ENCODE measurements around the gene GON4L. TPM values are rescaled to one million over a fixed set of nuclear protein-coding genes. Genes with fewer than 3 reads are reported as not detected.
"Not testable (repeated sequence)": the region's sequence is repeated elsewhere in the genome, so short reads cannot be mapped to it uniquely, and the experiment has no call there.

Gene GON4L
- total and polyA plus RNA-seq, 11 donors = 10.9 to 38.0 (median 18.5) TPM

- peaks cover 0 to 99% (median 95%) of the 10 kb centered on the region in 9 donors for H3K36me3 ChIP-seq
- WGBS, 4 donors = 81 to 85% (median 82%) methylated on average over 5 of the region's 5 CpGs
- intact Hi-C loops (cut with DNase I) = no loop called here
Measured at GRCh38 chr1:155769257-155769656, 87.8 kb downstream of the GON4L start.

GRCh38 chr1:155767399-155767989, 89.5 kb downstream of the GON4L start:
- intact Hi-C loops (cut with DNase I); H3K4me3 ChIP-seq; DNase-seq; H3K4me1 ChIP-seq; ATAC-seq; H3K27me3 ChIP-seq; H3K27ac ChIP-seq; H3K9me3 ChIP-seq: not testable (repeated sequence)
- peaks cover 0 to 99% (median 95%) of the 10 kb centered on the region in 9 donors for H3K36me3 ChIP-seq
- WGBS, 4 donors = 87 to 94% (median 90%) methylated on average over 3 to 4 of the region's 5 CpGs

More at GRCh38 chr1:155769257-155769656, 87.8 kb downstream of the GON4L start:
- no peak for TF ChIP-seq POLR2A (IDR thresholded peaks at IDR 0.05)
- TF ChIP-seq CTCF (IDR thresholded peaks at IDR 0.05) = no peak
- Histone ChIP-seq H3K9me3 (no peaks in the 10 kb centered on the region), H3K4me1 (no peaks in the 10 kb centered on the region), H3K27ac (no peak overlapping the region), H3K27me3 (no peaks in the 10 kb centered on the region), H3K4me3 (no peak overlapping the region)
- ATAC-seq = no peak
- no peak for DNase-seq

- 91 to 94% (median 93%) methylated on average over 7 of the region's 7 CpGs for whole genome bisulfite sequencing, 4 donors
- DNase-seq; intact Hi-C loops (cut with DNase I): not testable (repeated sequence)
Measured at GRCh38 chr1:155763989-155764388, 93.0 kb downstream of the GON4L start.

GRCh38 chr1:155763090-155763815, 93.8 kb downstream of the GON4L start:
- ATAC-seq (peak in 2 of 4 donors; percentile 69), DNase-seq (peak in 1 of 5 donors; percentile 48)
- H3K4me1 ChIP-seq; intact Hi-C loops (cut with DNase I); H3K9me3 ChIP-seq; H3K4me3 ChIP-seq; H3K27me3 ChIP-seq: not testable (repeated sequence)
- peaks cover 0 to 97% (median 95%) of the 10 kb centered on the region in 9 donors for H3K36me3 ChIP-seq
- 88 to 94% (median 93%) methylated on average over 6 of the region's 6 CpGs for WGBS, 4 donors
- H3K27ac ChIP-seq = peak overlapping the region in 1 of 12 donors; percentile 27

More at GRCh38 chr1:155763989-155764388, 93.0 kb downstream of the GON4L start:
- H3K27me3 ChIP-seq, H3K4me1 ChIP-seq, ATAC-seq, H3K9me3 ChIP-seq, H3K4me3 ChIP-seq: not testable (repeated sequence)
- peak overlapping the region in 1 of 12 donors; percentile 27 for H3K27ac ChIP-seq
- peaks cover 0 to 97% (median 95%) of the 10 kb centered on the region in 9 donors for H3K36me3 ChIP-seq

GRCh38 chr1:155761736-155762405, 95.1 kb downstream of the GON4L start:
- Histone ChIP-seq H3K27me3 (no peaks in the 10 kb centered on the region), H3K4me3 (no peak overlapping the region), H3K36me3 (peaks cover 0 to 94% (median 92%) of the 10 kb centered on the region in 9 donors), H3K9me3 (no peaks in the 10 kb centered on the region), H3K4me1 (no peaks in the 10 kb centered on the region), H3K27ac (no peak overlapping the region)
- intact Hi-C loops (cut with DNase I) = no loop called here
- TF ChIP-seq CTCF (IDR thresholded peaks at IDR 0.05) (no peak), POLR2A (IDR thresholded peaks at IDR 0.05) (no peak)
- whole genome bisulfite sequencing, 4 donors = 85 to 91% (median 89%) methylated on average over 11 of the region's 11 CpGs
- DNase-seq (no peak), ATAC-seq (peak in 1 of 4 donors; percentile 42)

All from heart left ventricle (tissue), 16 donors.